OCI-LY3 (cell line): ENCODE results near the gene RNASEL.

Source experiments
- H2AFZ ChIP-seq: fragments of 200-600, 300-600 bp; shearing (Covaris generic); 2 replicates; pipeline ENCODE4 v1.6.0; 2014; ENCODE audit warnings: antibody characterized with exemption, low read depth, low read length
- H3K27ac ChIP-seq: fragments of 200-600, 300-600 bp; sonication (generic); 2 replicates; pipeline ENCODE4 v1.5.1; 2014; ENCODE audit warnings: mild to moderate bottlenecking, low read length, moderate library complexity, mixed read lengths
- H3K27me3 ChIP-seq: fragments of 200-600, 300-600 bp; sonication (generic); 2 replicates; pipeline ENCODE4 v1.6.1; 2014; ENCODE audit warnings: low read depth, low read length, mixed read lengths
- H3K36me3 ChIP-seq: fragments of 200-600, 300-600 bp; sonication (generic); replicated peaks from 2 replicates; pipeline ENCODE3; 2014; ENCODE audit warnings: low read depth, low read length, mixed read lengths
- H3K4me1 ChIP-seq: fragments of 300-600, 200-600 bp; sonication (generic); 2 replicates; pipeline ENCODE4 v1.6.1; 2014; ENCODE audit warnings: low read length, mixed read lengths
- H3K4me2 ChIP-seq: fragments of 200-600, 300-600 bp; sonication (generic); 2 replicates; pipeline ENCODE4 v1.6.1; 2014; ENCODE audit warnings: low read length, mixed read lengths
- H3K4me3 ChIP-seq: fragments of 300-600, 200-600 bp; sonication (generic); 2 replicates; pipeline ENCODE4 v1.5.1; 2014; ENCODE audit warnings: antibody characterized with exemption, mild to moderate bottlenecking, low read length, moderate library complexity
- H3K79me2 ChIP-seq: fragments of 300-600, 200-600 bp; shearing (Covaris generic); 2 replicates; pipeline ENCODE4 v1.6.1; 2014; ENCODE audit warnings: mild to moderate bottlenecking, low read length, mixed read lengths
- H3K9ac ChIP-seq: fragments of 300-600, 200-600 bp; shearing (Covaris generic); 2 replicates; pipeline ENCODE4 v1.6.0; 2014; ENCODE audit warnings: mild to moderate bottlenecking, low read length, moderate library complexity
- H3K9me3 ChIP-seq: fragments of 200-600, 300-600 bp; shearing (Covaris generic); 2 replicates; pipeline ENCODE4 v1.6.1; 2014; ENCODE audit warnings: low read length, mixed read lengths; ENCODE audit not compliant: insufficient read depth
- H4K20me1 ChIP-seq: fragments of 200-600, 300-600 bp; sonication (generic); 2 replicates; pipeline ENCODE4 v1.6.1; 2016; ENCODE audit warnings: low read length, mixed read lengths; ENCODE audit not compliant: insufficient read depth
- EZH2phosphoT487 ChIP-seq: fragments of 200-600 bp; shearing (Covaris generic); IDR thresholded peaks from 2 replicates; pipeline ENCODE4 v1.6.1; 2018; ENCODE audit warnings: antibody characterized with exemption, mixed run types, low read depth
- TF ChIP-seq, protein P1 (sequence below): fragments of 200-600, 300-600 bp; sonication (generic); IDR thresholded peaks from 2 replicates; pipeline ENCODE4 v1.5.1; 2014; ENCODE audit warnings: antibody characterized with exemption, low read length, low read depth

Gene RNASEL

DNA sequence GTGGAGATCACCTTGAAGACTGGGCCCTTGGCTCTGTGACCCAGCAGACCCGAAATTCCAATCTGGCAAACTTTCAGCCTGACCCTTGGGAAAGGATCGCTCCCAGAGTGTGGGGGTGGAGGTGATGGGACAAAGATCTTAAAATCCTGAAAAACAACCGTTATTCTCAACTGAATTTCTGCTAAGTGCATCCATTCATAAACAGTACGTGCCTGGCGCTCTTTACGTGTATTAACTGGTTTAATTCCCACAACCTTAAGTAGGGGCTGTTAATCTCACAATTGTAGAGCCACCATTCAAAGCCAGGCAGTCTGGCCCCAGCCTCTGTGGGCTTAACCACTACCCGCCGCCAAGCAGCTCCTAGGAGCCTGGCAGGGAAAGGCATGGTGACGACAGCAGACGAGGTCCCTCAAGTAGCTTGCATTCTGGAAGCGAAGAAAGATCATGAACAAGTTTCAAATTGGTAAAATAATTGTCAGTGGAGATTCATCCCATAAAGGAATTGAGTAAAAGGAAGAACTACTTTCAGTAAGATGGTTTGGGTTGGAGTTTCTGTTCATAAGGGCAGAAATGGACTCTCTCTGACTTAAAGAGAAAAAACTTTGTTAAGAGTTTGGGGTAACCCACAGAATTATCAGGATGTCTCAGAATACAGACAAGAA is 26.5 kb upstream of the RNASEL start:
- Histone ChIP-seq H3K4me2 (peak overlapping the region; percentile 79), H3K9ac (peak overlapping the region; percentile 60), H3K9me3 (no peaks in the 10 kb centered on the region), H3K4me1 (peaks cover 40% of the 10 kb centered on the region), H2AFZ (peak overlapping the region; percentile 89), H3K79me2 (no peaks in the 10 kb centered on the region), H3K27me3 (peaks cover 30% of the 10 kb centered on the region), H3K36me3 (no peaks in the 10 kb centered on the region), H3K4me3 (peak overlapping the region; percentile 75), H4K20me1 (no peaks in the 10 kb centered on the region), H3K27ac (no peak overlapping the region)
- TF ChIP-seq, protein P1, sequence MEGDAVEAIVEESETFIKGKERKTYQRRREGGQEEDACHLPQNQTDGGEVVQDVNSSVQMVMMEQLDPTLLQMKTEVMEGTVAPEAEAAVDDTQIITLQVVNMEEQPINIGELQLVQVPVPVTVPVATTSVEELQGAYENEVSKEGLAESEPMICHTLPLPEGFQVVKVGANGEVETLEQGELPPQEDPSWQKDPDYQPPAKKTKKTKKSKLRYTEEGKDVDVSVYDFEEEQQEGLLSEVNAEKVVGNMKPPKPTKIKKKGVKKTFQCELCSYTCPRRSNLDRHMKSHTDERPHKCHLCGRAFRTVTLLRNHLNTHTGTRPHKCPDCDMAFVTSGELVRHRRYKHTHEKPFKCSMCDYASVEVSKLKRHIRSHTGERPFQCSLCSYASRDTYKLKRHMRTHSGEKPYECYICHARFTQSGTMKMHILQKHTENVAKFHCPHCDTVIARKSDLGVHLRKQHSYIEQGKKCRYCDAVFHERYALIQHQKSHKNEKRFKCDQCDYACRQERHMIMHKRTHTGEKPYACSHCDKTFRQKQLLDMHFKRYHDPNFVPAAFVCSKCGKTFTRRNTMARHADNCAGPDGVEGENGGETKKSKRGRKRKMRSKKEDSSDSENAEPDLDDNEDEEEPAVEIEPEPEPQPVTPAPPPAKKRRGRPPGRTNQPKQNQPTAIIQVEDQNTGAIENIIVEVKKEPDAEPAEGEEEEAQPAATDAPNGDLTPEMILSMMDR, result no peak
- no peak for TF ChIP-seq EZH2phosphoT487

DNA sequence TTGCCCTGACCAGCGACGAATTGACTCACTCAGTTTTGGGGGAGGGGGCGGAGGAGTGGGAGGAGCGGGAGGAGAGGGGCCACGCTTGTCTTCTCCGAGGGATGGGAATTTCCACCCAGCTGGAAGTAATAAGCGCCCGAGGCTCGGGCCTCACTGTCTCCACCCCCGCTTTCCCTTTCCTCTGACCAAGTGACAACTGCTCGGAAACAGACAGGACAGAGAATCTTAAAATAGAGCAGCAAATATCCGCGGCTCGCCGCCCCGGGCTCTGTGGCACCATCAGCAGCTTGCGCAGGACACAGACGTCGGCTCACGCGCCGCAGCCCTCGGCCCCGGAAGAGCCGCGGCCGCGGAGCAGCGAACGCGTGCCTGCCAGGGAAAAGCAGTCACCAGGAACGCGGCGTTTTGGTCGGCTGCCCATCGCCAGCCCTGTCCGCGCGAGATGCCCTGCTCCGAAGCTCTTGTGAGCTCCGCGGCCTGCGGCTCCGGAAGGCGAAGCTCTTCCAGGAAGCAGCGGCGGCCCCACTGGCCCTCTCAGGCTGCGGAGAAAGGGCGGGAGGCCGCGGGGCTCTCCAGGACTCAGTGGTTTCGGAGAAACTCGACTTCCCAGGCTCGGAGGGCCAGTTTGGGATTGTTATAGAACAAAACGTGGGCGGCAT is 25.9 kb upstream of the RNASEL start:
- Histone ChIP-seq H3K27me3 (peaks cover 30% of the 10 kb centered on the region), H4K20me1 (no peaks in the 10 kb centered on the region), H2AFZ (peak overlapping the region; percentile 89), H3K9me3 (no peaks in the 10 kb centered on the region), H3K4me2 (peak overlapping the region; percentile 79), H3K4me1 (peaks cover 46% of the 10 kb centered on the region), H3K79me2 (no peaks in the 10 kb centered on the region), H3K9ac (peak overlapping the region; percentile 60), H3K4me3 (peak overlapping the region; percentile 75), H3K36me3 (no peaks in the 10 kb centered on the region), H3K27ac (no peak overlapping the region)
- TF ChIP-seq, protein P1, result no peak
- no peak for TF ChIP-seq EZH2phosphoT487

DNA sequence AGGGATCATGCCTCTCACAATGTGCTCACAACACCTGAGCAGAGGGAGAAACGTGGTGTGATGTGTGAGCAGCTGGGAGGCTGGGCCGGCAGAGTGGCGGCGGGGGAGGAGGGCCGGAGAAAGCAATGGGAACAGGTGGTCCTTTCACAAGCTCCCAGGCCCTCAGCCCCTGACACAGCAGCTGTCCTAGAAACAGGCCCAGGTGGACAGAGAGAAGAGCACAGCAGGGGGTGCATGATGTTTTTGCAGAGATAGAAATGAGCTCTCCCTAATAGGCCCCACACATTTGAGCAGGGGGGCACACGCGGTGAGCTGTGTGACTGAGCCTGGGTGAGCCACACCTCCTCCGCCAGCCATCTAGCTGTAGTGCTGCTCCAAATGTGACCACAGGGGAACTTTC is 22.7 kb upstream of the RNASEL start:
- Histone ChIP-seq H3K9ac (no peak overlapping the region), H2AFZ (no peak overlapping the region), H4K20me1 (no peaks in the 10 kb centered on the region), H3K9me3 (no peaks in the 10 kb centered on the region), H3K4me1 (peaks cover 40% of the 10 kb centered on the region), H3K4me3 (no peak overlapping the region), H3K27ac (no peak overlapping the region), H3K36me3 (no peaks in the 10 kb centered on the region), H3K27me3 (peaks cover 20% of the 10 kb centered on the region), H3K4me2 (no peak overlapping the region), H3K79me2 (no peaks in the 10 kb centered on the region)
- TF ChIP-seq EZH2phosphoT487, result no peak
- TF ChIP-seq, protein P1, result no peak

DNA sequence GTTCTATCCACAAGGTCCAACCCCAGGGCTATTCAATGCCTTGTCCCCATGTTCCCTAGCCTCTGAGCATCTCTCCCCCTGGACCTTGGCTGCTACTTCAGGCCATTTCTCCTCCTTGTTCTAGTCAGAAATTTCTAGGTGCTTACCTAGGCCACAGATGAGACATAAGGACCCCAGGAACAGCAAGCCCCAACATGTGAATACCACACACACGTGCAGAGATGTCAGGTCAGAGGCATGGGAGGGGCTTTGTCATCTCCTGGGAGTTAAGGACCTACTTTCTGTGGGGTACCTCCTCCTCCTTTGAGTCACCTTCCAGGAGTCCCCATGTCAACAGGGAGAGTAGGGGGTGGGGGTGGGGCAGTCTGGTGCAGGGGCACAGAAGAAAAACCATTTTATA is 22.3 kb upstream of the RNASEL start:
- Histone ChIP-seq H3K4me1 (peaks cover 35% of the 10 kb centered on the region), H3K36me3 (no peaks in the 10 kb centered on the region), H3K27ac (no peak overlapping the region), H3K9ac (no peak overlapping the region), H3K9me3 (no peaks in the 10 kb centered on the region), H3K27me3 (peaks cover 20% of the 10 kb centered on the region), H3K79me2 (no peaks in the 10 kb centered on the region), H4K20me1 (no peaks in the 10 kb centered on the region), H3K4me3 (no peak overlapping the region), H3K4me2 (no peak overlapping the region), H2AFZ (no peak overlapping the region)
- no peak for TF ChIP-seq EZH2phosphoT487
- TF ChIP-seq, protein P1, result no peak
